Skeletal muscle satellite cell (primary cell): Measurements from ENCODE around the gene CDC25B.
"Not testable (repeated sequence)": the region's sequence is repeated elsewhere in the genome, so short reads cannot be mapped to it uniquely, and the experiment has no call there.

Experiments
- H3K27me3 ChIP-seq: 2 replicates; pipeline ENCODE4 v1.7.0; 2013; ENCODE audit warnings: low read length; ENCODE audit not compliant: control insufficient read depth, insufficient read depth
- H3K36me3 ChIP-seq: 2 replicates; pipeline ENCODE4 v1.7.0; 2013; ENCODE audit warnings: mild to moderate bottlenecking, control low read depth, low read length; ENCODE audit not compliant: insufficient read depth
- H3K4me1 ChIP-seq: 2 replicates; pipeline ENCODE4 v1.7.0; 2013; ENCODE audit warnings: low read length; ENCODE audit not compliant: control insufficient read depth, insufficient read depth
- H3K4me2 ChIP-seq: 2 replicates; pipeline ENCODE4 v1.7.0; 2013; ENCODE audit warnings: mild to moderate bottlenecking, low read length
- H3K4me3 ChIP-seq: 2 replicates; pipeline ENCODE4 v1.7.0; 2013; ENCODE audit warnings: low read length
- H3K9ac ChIP-seq: 2 replicates; pipeline ENCODE4 v1.7.0; 2013; ENCODE audit warnings: mild to moderate bottlenecking, low read depth, low read length, moderate library complexity
- H3K9me3 ChIP-seq: replicated peaks from 2 replicates; pipeline ENCODE4 v1.7.0; 2013; ENCODE audit warnings: mild to moderate bottlenecking, control low read depth, low read length

Gene CDC25B

DNA sequence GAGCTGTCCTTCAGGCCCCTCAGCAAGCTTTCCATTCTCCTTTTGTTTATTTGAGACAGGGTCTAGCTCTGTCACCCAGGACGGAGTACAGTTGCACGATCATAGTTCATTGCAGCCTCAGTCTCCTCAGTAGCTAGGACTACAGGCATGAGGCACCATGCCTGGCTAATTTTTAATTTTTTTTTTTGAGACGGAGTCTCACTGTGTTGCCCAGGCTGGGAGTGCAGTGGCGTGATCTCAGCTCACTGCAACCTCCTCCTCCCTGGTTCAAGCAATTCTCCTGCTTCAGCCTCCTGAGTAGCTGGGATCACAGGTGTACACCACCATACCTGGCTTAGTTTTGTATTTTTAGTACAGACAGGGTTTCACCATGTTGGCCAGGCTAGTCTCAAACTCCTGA, 6.9 kb upstream of the CDC25B start:
- Histone ChIP-seq H3K36me3 (peaks cover 14% of the 10 kb centered on the region), H3K4me1 (peaks cover 26% of the 10 kb centered on the region)
- H3K27me3 ChIP-seq, H3K9ac ChIP-seq, H3K4me2 ChIP-seq, H3K9me3 ChIP-seq, H3K4me3 ChIP-seq: not testable (repeated sequence)

DNA sequence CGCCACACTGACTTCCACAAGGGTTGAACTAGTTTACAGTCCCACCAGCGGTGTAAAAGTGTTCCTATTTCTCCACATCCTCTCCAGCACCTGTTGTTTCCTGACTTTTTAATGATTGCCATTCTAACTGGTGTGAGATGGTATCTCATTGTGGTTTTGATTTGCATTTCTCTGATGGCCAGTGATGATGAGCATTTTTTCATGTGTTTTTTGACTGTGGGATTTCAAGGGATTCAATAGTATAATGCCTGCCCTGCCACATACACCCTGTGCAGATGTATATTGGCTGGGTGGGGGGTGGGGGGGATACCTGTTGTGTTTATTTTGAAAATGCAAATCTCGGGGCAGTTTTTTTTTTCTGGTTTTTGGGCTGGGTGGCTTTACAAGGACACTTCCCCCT, 1.9 kb upstream of the CDC25B start:
- H3K9me3 ChIP-seq, H3K4me3 ChIP-seq, H3K4me2 ChIP-seq, H3K27me3 ChIP-seq, H3K9ac ChIP-seq: not testable (repeated sequence)
- Histone ChIP-seq H3K4me1 (peaks cover 26% of the 10 kb centered on the region), H3K36me3 (peaks cover 17% of the 10 kb centered on the region)

DNA sequence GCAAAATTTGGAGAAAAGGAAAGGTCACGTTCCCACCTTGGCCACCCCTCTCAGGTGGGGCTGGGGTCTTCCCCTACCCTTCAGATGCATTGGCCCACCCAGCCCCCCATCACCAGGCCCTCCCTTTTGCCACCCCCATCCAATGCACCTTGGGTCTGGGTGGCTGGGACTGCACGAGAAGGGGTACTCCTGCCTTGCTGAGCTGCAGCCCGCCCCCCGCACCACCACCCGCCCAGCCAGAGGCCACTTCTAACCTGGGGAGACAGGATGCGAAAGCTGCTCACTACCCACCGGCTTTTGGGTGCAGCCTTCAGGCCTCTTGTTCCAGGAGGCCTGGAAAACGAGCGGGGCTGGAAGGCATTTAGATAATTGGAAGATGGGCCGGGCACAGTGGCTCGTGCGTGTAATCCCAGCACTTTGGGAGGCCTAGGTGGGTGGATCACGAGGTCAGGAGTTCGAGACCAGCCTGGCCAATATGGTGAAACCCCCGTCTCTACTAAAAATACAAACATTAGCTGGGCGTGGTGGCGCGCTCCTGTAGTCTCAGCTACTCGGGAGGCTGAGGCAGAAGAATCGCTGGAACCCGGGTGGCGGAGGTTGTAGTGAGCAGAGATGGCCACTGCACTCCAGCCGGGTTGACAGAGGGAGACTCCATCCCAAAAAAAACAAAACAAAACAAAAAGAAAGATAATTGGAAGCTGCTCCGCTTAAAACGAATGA, 1.2 kb upstream of the CDC25B start:
- peaks cover 33% of the 10 kb centered on the region for H3K4me1 ChIP-seq
- H3K4me3 ChIP-seq: peak overlapping the region; percentile 70

DNA sequence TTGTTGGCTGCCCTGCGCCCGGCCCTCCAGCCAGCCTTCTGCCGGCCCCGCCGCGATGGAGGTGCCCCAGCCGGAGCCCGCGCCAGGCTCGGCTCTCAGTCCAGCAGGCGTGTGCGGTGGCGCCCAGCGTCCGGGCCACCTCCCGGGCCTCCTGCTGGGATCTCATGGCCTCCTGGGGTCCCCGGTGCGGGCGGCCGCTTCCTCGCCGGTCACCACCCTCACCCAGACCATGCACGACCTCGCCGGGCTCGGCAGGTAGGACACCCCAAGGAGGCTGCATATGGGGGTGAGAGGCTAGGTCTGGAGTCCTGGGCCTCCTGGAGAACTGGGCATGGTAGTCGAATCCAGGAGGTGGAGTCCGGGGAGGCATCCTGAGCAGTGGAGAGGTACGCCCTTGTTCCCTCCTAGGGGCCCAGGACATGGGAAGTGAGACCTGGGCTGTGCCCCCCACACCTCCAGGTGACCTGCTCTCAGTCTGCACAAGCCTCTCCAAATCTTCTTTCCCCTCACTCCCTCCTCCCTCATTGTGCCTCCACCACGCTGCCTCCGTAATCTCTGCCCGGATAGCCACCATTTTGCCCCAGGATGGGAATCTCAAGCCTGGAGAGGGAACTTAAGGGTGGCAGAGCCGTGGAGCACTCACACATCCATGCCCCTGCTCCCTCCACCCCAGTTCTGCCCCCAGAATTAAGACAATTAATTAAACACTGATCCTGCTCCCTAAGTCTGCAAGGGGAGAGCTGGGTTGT, 541 bp downstream of the CDC25B start:
- Histone ChIP-seq H3K36me3 (peaks cover 40% of the 10 kb centered on the region), H3K9me3 (no peaks in the 10 kb centered on the region), H3K4me3 (peak overlapping the region; percentile 70), H3K4me1 (peaks cover 34% of the 10 kb centered on the region), H3K27me3 (no peaks in the 10 kb centered on the region), H3K9ac (peak overlapping the region; percentile 84), H3K4me2 (peak overlapping the region; percentile 94)

More for the DNA sequence above, 1.2 kb upstream of the CDC25B start:
- peak overlapping the region; percentile 87 for H3K4me2 ChIP-seq
- peak overlapping the region; percentile 84 for H3K9ac ChIP-seq
- H3K27me3 ChIP-seq: no peaks in the 10 kb centered on the region
- H3K9me3 ChIP-seq: no peaks in the 10 kb centered on the region
- peaks cover 23% of the 10 kb centered on the region for H3K36me3 ChIP-seq

DNA sequence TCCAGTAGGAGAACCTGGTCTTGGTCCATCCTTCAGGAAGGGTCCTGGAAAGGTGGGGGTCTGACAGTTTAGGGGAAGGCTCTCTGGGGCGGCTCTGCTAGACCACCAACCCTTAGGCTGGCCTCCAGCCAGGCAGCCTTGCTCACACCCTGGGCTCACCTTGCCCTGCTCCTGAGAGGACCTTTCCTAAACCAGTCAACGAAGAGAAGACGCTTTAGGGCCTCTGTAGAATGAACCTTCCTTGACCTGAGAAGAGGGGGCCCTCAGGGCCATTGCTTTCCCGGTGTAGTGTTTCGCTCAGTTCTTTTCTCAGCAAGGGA, 1.1 kb downstream of the CDC25B start:
- Histone ChIP-seq H3K4me1 (peaks cover 34% of the 10 kb centered on the region), H3K4me2 (peak overlapping the region; percentile 94), H3K9ac (peak overlapping the region; percentile 84), H3K4me3 (peak overlapping the region; percentile 70), H3K27me3 (no peaks in the 10 kb centered on the region), H3K36me3 (peaks cover 46% of the 10 kb centered on the region), H3K9me3 (no peaks in the 10 kb centered on the region)

DNA sequence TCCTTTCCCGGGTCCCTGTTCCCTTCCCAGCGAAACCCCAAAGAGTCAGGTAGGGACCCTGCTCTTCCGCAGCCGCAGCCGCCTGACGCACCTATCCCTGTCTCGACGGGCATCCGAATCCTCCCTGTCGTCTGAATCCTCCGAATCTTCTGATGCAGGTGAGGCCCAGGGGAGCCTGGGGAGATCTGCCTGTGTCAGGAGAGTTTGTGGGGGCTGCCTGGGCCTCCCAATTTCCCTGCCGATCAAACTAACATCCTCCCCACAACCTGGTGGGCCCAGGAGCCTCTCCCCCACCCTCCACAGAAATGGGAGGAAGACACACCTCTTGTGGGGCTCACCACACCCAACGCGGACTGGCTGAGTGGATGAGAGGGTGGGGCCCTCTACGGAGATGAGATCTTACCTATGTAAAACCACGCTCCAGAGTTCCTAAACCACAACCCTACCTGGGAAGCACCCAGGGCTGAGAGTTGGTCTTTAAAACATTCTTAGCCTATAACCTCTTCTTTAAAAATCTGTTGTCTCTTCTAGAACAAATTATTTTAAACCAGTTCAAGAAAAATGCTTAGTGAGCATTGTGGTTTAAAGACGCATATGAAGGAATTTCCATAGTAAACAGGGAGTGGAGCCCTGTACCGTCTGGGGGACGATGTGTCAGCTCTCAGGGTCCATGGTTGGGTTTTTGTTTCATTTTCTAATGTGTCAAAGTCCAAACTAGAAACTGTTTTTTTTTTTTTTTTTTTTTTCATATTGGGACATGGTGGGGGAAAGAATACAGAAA, 1.7 kb downstream of the CDC25B start:
- peak overlapping the region; percentile 84 for H3K9ac ChIP-seq
- peak overlapping the region; percentile 70 for H3K4me3 ChIP-seq
- peak overlapping the region; percentile 94 for H3K4me2 ChIP-seq
- H3K36me3 ChIP-seq: peaks cover 52% of the 10 kb centered on the region
- H3K9me3 ChIP-seq: no peaks in the 10 kb centered on the region
- no peaks in the 10 kb centered on the region for H3K27me3 ChIP-seq
- H3K4me1 ChIP-seq: peaks cover 34% of the 10 kb centered on the region

DNA sequence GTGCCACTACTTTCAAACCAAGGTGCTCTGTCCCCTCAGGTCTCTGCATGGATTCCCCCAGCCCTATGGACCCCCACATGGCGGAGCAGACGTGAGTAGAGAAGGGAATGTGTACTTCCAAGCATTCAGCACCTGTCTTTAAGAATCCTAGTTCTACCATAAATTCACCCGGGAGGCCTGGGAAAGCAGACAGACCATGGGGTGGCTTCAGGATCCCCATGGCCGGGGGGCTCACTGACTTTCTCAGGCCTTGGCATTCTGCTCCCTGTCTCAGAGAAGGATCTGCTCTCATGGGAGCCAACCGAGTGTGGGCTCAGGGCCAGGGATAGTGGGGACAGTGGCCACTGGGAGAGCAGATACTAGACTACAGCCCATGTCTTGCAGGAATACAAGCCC, 2.3 kb downstream of the CDC25B start:
- Histone ChIP-seq H3K4me2 (peak overlapping the region; percentile 94), H3K4me1 (peaks cover 34% of the 10 kb centered on the region), H3K36me3 (peaks cover 57% of the 10 kb centered on the region), H3K9me3 (no peaks in the 10 kb centered on the region), H3K4me3 (peak overlapping the region; percentile 70), H3K27me3 (no peaks in the 10 kb centered on the region), H3K9ac (peak overlapping the region; percentile 84)

DNA sequence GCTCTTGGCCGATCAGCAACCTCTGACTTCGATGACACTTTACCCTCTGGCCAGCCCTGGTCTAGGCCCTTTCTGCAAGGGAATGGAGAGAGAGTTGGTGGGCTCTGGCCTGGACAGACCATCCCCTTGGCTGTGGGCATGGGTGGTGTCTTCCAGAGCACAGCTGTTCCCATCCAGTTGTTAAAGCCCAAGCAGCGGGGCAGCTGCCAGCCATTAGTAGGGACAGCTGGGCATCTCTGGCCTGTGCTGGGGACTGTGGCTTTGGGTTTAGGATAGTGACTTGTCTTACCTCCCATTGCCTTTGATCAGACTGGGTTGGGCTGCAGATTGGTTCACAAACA, 2.8 kb downstream of the CDC25B start:
- peaks cover 63% of the 10 kb centered on the region for H3K36me3 ChIP-seq
- no peaks in the 10 kb centered on the region for H3K27me3 ChIP-seq
- peak overlapping the region; percentile 94 for H3K4me2 ChIP-seq
- H3K4me3 ChIP-seq: peak overlapping the region; percentile 70
- H3K9me3 ChIP-seq: no peaks in the 10 kb centered on the region
- H3K9ac ChIP-seq: peak overlapping the region; percentile 84
- peaks cover 34% of the 10 kb centered on the region for H3K4me1 ChIP-seq

DNA sequence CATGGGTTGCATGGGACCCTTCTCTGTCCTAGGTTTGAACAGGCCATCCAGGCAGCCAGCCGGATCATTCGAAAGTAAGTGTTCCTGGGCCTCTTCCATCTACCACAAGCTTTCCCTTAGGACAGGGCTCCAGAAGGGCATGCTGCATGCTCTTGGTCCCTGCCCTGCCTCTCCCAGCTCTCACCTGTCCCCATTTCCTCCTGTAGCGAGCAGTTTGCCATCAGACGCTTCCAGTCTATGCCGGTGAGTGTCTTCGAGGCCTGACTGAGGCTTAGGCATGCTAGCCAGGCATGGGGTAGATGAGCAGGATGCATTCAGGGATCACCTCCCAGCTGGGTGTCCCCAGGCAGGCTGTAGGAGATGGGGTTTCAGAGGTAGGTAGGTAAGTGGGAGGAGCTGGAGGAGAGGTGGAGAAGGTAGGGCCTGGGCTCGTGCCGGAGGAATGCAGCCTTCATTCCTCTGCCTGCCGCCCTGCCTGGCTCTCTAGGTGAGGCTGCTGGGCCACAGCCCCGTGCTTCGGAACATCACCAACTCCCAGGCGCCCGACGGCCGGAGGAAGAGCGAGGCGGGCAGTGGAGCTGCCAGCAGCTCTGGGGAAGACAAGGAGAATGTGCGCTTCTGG, 4.3 kb downstream of the CDC25B start:
- Histone ChIP-seq H3K9me3 (no peaks in the 10 kb centered on the region), H3K4me2 (no peak overlapping the region), H3K4me1 (peaks cover 40% of the 10 kb centered on the region), H3K4me3 (no peak overlapping the region), H3K27me3 (no peaks in the 10 kb centered on the region), H3K9ac (peak overlapping the region; percentile 22), H3K36me3 (peaks cover 77% of the 10 kb centered on the region)

DNA sequence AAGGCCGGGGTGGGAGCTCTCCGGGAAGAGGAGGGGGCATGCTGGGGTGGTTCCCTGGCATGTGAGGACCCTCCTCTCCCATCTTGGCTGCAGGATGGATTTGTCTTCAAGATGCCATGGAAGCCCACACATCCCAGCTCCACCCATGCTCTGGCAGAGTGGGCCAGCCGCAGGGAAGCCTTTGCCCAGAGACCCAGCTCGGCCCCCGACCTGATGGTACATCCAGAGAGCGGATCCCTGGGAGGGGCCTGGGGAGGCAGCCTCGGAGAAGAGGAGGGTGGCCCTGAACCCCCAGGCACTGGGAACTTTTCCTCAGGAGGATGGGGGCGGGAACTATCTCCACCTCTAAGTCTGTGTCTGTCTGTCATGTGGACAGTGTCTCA, 4.8 kb downstream of the CDC25B start:
- H3K36me3 ChIP-seq: peaks cover 82% of the 10 kb centered on the region
- H3K27me3 ChIP-seq: no peaks in the 10 kb centered on the region
- no peak overlapping the region for H3K9ac ChIP-seq
- H3K4me2 ChIP-seq: no peak overlapping the region
- H3K4me1 ChIP-seq: peaks cover 42% of the 10 kb centered on the region
- no peaks in the 10 kb centered on the region for H3K9me3 ChIP-seq
- H3K4me3 ChIP-seq: no peak overlapping the region

DNA sequence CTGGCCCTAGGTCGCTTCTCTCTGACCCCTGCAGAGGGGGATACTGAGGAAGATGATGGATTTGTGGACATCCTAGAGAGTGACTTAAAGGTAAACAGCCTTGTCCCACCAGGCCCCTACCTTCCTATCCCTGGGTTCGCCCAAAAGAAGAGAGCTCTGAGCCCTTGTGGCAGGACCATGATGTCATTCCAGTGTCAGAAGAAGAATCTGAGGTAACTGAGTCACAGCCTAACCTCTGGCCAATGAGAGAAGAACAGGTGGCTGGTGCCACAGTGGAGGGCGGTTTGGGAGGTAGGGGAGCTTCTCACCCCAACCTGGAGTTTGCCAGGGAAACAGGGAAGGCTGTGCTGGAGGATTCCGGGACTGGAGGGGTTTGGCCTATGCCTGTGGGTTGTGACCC, 5.2 kb downstream of the CDC25B start:
- Histone ChIP-seq H3K36me3 (peaks cover 86% of the 10 kb centered on the region), H3K4me1 (peaks cover 47% of the 10 kb centered on the region), H3K9ac (peak overlapping the region; percentile 1), H3K27me3 (no peaks in the 10 kb centered on the region), H3K9me3 (no peaks in the 10 kb centered on the region), H3K4me2 (no peak overlapping the region), H3K4me3 (no peak overlapping the region)
